Superior temporal gyrus (tissue), 1 donor: ENCODE results near the gene UCMA.
A peak's percentile ranks its signal among the peaks of the same experiment; 100 is the strongest.

Source experiments
- DNase-seq: peaks from one replicate; pipeline ENCODE4 v3.0.0-alpha.2; 2016; ENCODE audit errors: extremely low spot score

Gene UCMA

DNA sequence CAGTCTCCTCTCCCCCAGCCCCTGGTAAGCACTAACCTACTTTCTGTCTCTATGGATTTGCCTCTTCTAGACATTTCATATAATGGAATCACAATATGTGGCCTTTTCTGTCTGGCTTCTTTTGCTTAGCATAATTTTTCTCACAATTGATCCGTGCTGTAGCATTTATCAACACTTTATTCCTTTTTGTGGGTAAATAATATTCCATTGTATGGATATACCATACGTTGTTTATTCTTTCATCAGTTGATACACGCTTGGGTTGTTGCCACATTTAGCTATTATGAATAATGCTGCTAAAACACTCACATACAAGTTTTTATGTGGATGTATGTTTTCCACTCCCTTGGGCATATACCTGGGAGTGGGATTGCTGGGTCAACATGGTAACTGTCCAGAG lies 47.0 kb downstream of the UCMA start:
- DNase-seq: no peak

DNA sequence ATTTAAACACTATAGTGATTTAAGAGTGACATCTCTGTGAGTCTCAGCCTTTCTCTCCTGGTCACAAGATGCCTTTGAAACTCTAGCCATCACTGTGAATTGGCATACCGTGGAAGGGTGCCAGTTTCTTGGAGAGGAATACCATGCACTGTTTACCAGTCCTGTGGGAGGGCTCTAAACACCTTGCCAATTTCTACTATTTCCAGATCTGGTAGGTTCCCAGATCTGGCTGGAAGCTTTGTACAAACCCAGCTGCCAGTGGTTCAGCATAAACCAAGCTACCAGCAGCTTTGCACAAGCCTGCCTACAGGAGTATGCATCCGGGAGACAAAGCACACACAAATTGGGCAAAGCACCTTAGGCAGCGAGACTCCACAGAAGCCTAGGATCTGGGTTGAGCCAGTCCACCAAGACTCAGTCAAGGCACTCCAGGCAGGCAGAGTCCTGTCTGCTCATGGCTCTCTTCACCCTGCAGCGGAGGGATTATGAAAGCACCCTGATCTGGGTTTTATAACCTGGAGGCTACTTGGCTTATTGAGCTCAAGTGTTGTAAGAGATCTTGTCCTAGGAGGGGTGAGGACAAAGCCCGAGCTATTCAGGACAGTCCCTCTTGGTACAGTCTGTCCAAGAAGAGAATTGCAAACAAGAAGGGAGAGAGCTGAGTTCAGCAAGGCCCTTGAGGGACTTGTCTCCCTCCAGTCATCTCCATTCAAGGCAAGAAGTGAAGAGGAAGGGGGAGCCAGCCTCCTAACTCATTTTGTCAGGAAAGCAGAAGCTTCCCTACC lies 49.3 kb downstream of the UCMA start:
- DNase-seq: peak; percentile 28

DNA sequence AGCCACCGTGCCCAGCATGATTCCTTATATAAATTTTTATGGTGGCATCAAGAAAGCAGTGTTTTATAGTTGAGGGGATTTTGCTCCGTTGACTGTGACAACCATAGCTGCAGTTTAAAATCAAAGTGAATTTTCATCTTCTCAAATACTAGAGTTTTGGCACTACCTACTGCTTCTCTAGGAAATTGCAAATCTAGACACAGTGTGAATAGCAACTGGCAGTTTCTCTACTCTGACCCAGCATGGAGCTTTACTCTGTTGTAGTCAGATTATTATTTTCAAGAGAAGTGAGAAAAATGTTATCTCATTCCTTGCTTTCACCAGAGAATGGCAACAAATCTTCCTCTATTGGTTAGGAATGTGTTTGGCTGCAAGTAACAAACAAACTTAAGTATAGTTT lies 49.9 kb downstream of the UCMA start:
- DNase-seq: no peak

DNA sequence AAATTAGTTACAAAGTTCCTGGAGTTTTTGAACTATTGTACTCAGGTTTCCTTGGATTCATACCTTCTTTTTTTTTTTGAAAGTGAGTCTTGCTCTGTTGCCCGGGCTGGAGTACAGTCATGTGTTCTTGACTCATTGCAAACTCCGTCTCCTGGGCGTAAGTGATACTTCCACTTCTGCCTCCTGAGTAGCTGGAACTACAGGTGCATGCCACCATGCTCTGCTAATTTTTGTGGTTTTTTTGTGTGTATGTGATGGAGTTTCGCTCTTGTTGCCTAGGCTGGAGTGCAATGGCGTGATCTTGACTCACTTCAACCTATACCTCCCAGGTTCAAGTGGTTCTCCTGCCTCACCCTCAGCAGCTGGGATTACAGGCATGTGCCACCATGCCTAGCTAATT lies 50.5 kb downstream of the UCMA start:
- DNase-seq: no peak

DNA sequence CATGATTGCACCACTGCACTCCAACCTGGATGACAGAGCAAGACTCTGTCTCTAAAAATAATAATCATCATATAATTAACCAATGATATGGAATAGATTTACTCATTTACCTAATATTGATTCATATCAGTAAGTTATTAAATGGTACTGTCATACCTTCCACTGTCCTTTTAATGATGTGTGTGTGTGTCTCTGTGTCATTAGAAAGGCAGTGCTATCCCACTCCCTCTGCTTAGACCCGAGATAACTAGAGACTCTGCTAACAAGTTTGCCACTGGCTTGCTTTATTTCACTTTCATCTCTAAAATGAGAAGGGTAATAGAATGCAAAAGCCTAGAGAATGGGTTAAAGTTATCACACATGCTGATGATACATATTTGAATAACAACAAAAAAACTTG lies 51.8 kb downstream of the UCMA start:
- DNase-seq: no peak

DNA sequence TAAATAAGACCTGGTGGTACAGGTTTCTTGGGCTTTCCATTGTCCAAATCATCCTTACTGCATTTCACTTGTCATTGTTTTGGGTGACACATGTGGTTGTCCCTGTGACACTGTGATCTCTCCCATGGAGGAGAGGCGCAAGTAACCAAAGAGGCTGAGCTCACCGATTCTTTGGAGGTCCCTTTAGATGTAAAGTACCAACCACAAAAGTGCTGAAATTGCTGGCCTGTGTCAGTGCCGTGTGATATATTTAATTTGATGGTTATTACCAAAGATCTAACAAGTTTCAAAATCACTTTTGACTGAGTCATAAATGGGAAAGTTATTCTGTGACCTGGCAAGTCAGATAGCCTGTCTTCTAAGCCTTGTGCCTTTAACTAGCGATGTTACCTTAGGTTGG lies 53.4 kb downstream of the UCMA start:
- no peak for DNase-seq

DNA sequence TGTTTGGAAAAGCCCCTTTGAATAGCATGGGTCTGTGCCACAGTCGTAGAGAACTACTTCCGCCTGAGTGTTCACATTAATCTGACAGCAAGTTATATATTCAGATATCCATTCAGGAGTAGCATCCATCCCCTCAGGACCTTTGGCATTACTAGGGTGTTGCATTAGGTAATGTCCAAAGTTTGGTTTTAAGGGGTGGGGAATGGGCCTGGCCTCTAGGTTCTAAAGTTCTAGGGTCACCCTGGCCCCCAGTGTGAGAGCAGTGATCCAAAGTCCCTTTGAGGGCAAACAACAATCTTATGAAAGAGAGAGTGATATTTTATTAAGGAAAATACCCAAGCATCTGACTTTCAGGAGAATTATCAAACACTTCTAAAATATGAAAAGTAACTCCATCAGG lies 60.6 kb downstream of the UCMA start:
- no peak for DNase-seq
